Measurements from ENCODE around the gene CERS6.
"Not testable (repeated sequence)": the region's sequence is repeated elsewhere in the genome, so short reads cannot be mapped to it uniquely, and the experiment has no call there.

CERS6 gene

DNA sequence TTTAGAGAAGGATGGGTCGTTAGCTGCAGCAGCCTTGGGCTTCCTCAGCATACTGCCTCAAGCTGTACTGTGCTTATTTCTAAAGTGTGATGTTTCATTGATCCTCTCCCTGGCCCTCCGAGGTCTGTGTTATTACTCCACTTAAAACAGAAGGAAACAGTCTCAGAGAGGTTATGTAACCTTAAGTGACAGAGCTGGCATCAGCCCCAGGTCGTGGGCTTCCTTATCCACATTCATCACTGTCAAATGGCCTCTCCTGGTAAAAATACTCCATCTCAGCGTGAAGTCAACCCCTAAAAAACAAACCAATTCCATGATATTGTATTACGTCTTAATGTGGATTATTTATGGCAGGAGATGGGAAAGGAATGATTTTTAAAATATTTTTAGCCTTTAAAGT is 193.0 kb downstream of the CERS6 start:
- DNase-seq: peak; percentile 29 to 46 (median 41)

DNA sequence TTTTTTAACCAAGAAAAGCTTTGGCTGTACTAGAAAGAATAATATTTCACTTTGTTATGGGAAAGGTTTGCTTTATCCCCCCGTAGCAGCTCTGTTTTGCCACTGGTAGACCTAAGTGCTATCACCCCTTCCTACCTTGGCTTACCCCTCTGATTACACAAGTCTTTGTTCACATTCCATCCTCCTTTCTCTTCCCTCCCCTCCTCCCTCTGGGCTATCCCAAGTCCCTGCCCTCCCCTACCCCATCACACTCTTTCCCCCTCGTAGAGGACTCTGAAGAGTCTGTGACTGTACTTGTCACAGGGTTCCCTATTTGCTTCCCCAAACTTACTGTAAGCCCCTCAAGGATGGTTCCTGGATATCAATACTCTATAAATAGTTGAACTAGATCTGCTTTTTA is 193.5 kb downstream of the CERS6 start:
- no peak for DNase-seq

DNA sequence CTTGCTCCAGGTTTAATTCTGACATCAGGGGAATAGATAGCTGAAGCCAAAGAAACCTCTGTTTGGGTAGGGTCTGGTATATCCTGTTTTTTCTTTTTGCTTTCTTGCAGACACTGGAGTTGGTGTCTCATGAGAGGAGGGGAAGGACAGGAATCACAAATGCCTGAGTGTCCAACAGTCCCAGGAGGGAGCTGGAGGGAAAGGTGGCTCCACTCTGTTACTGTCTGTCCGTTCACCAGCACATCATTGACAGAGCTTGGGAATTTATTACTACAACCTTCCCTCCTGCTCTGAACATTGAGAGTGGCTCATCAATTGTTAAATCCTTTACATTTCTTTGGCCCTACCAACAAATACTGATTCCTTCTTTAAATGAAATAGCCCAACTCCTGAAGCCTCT is 194.1 kb downstream of the CERS6 start:
- no peak for DNase-seq

DNA sequence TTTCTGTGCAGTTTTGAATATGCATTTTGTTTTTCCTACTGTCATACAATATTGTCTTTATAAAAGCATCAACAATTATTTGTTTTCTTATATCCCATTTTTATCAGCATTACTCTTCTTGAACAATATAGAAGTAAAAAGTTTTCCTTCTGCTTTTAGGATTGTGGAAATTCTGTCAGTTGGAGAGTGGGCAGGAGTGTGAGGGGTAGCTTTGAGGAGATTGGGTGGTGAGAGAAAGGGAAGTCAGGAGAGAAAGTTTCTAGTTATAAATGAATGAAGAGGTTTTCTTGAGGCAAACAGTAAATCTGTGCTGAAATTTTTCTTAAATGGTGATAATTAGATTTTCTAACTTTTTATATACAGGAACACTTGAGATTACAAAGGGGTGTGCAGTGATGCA is 194.7 kb downstream of the CERS6 start:
- DNase-seq: peak; percentile 42 to 63 (median 51)

DNA sequence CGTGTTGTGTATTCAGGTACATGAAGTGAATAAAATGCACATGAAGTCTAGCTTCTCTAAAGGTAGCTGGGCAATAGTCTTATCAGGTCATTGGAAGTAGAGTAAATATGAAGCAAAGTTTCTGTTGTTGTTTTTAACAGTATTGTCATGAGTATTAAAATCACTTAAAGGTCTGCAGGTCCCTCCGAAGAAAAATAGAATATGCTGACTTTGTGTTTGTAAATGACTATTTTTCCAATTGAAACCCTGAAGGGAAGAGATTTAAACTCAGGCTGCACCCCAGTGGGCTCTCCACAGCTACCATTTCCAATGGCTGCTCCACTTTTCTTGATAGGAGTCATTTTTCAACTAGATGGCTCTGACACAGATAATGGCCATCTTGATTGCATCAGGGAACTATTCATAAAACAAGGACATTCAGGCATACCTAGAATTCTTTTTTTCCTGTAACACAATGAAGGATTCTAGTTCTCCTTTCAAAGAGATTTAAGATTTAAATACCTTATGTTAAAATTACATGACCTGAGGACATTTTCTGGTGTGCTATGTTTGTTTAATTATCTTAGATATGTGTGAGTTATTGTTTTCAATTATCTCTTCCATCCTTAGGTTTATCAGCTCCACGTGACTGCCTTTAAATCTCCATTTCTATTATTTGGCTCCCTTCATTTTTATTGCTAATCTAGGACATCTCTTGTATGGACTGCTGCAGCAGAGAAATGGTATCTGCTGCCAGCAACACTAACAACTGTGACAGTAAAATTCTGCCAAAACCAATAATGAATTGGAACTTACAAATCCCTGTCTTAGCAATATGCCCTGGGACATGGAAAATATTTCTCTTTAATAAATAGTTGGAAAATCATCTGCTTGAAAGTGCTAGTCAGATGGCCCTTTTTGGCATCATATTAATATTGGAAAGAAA is 197.2 kb downstream of the CERS6 start:
- no peak for DNase-seq

DNA sequence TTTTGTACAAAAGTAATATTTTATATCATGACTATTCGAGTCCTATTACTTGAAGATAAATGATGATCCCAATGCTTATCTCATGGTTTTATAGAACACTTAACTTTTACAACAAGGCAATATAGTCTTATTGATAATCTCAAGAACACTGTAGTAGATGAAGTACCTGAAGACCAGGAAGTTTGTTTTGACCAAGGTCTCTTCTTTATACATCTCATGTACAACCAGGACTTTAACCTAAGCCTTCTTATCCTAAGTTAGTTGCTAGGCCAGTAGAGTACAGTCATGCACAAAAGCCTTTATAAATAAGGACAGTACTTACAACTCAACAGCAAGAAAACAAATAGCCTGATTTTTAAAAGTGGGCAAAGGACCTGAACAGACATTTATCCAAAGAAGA is 198.6 kb downstream of the CERS6 start:
- DNase-seq: no peak

DNA sequence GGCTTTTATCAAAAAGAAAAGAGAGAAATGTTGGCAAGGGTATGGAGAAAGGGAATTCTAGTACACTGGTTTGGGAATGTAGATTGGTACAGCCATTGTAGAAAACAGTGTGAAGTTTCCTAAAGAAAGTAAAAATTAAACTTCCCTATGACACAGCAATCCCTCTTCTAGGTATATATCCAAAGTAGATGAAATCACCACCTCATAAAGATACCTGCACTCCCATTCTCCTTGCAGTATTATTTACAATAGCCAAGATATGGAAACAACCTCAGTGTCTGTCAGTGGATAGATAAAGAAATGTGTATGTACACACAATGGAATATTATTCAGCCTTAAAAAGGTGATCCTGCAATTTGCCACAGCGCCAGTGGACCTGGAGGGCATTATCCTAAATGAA is 199.1 kb downstream of the CERS6 start:
- DNase-seq: no peak

DNA sequence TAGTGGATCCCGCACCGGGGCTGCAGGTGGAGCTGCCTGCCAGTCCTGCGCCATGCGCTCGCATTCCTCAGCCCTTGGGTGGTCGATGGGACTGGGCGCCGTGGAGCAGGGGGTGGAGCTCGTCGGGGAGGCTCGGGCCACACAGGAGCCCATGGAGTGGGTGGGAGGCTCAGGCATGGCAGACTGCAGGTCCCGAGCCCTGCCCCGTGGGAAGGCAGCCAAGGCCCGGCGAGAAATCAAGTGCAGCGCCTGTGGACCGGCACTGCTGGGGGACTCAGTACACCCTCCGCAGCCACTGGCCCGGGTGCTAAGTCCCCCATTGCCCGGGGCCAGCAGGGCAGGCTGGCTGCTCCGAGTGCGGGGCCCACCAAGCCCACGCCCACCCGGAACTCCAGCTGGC is 201.3 kb downstream of the CERS6 start:
- DNase-seq: not testable (repeated sequence)

DNA sequence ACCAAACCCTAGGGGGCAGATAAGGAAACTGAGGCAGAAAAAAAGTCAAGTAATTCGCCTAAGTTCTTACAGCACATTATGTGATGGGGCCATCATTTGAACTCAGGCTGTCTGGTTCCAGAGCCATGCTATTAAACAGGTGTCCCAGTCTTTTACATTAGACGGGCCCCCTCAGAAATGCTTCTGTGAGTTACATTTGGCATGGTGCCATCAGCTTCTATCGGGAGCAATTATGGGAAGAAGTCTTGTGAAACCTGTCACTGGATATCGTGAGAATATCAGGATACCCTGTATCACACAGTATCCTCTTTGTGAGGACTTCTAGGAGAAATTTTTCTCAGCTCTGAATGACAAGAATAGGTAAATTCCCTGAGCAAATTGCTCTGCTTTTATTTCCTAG is 202.6 kb downstream of the CERS6 start:
- DNase-seq: no peak

DNA sequence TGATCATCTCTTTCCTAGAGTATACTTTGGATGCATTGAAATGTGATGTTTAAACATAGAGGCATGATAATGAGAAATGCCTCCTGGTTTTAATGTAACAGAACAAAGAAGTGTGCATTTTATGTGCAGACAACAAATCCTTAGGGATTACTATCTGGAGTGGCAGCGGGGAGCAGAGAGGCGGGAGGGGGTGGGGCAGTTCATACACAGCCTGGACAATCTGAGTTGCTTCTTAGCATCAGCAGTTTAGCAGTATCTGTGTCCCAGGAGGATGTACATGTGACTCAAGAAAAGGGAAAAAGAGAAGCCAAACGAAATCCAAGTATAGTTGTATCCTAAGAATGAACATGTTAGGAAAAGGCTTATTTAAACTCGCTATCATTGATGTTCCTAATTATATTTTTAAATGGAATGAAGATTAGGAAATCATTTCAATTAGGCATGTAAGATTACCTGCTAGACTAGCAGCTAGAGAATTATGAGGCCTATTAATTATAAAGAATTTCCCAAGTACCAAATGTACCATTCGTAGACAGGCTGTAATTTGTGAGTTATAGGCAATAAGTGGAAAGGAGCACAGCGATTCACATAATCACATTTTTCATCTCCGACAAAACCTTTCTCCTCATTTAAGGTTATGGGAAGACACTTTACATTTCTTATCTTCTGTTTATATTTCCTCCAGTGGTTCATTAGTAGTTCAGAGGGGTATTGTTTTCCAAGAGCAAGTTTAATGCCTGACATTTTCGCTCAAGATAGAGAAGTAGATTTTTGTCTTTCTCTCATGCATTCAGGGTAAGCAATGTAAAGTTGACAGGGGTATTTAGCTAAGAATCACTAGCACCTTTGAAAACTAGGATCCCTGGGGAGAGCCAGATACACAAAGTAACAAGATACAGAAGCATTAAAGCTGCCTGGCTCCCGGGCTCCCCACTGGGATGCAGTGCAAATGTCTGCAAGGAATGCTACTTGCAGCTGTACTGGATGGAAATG is 205.1 kb downstream of the CERS6 start:
- no peak for DNase-seq

DNA sequence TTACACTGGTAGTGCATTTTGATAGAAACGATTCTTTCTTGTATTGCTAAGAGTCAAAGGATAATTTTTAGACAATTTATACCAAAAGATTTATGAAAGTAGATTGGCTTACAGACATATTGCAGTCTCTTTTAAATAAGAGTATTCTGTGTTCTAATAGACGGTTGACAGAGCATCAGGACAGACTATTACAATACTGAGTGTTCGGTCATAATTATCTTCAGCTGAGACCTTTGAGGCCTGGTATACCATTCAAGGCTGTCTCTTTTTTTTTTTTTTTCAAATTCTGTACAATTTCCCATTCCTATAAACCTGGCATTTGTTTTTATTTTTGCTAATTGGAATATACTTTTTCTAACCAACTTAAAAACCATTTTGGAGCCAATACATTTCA is 205.8 kb downstream of the CERS6 start:
- DNase-seq: no peak

DNA sequence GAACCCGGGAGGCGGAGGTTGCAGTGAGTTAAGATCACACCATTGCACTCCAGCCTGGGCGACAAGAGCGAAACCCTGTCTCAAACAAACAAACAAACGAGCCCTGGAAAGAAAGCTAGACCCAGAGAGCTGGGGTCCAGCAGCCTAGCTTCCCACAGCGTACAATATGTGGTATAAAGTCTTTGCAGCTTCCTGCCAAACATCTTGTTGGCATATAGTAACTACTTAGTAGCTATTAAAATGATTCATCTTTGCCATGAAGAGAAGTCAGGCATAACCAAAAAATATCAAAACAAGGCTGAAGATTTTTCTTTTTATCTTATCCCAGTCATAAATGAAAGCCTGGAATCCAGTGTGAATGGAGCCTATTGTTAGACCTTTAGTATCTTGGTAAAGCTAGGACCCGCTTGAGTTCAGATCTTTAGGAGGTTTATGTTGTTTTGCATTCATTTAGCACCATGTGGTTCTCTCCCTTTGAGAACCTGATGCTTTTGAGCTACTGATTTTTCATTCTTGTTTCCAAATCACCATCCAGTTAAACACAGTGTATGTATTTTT is 206.7 kb downstream of the CERS6 start:
- no peak for DNase-seq

DNA sequence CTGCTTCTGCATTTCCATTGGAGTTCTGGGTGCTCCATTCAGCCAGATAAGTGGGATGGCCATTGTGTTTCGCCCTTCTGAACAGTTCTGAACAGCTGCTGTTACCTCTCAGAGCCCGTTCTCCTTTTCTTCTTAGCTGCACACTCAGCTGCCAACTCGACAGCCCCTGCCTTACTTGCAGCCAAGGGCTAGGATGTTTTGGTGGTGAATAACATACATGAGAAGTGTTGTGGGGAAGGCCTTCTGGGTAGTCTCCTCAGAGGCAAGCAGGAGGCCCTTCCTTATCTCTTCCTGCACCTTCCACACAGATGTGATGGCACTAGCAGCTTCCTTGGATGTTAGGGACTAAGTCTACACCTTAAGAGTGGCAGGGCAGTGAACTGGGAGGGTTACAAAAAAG is 207.9 kb downstream of the CERS6 start:
- no peak for DNase-seq

DNA sequence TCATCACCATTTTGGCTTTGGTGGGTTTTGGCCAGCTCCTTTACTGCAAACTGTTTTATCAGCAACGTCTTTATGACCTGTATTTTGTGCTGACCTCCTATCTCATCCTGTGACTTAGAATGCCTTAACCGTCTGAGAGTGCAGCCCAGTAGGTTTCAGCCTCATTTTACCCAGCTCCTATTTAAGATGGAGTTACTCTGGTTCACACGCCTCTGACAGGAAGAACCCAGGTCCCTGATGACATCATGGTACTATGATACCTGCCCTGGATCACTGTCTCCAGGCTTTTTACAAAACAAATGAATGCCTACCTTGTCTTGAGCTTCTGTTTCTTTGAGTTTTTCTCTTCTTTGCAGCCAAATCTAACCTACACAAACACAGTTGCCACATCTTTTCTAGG is 208.6 kb downstream of the CERS6 start:
- not testable (repeated sequence) for DNase-seq

DNA sequence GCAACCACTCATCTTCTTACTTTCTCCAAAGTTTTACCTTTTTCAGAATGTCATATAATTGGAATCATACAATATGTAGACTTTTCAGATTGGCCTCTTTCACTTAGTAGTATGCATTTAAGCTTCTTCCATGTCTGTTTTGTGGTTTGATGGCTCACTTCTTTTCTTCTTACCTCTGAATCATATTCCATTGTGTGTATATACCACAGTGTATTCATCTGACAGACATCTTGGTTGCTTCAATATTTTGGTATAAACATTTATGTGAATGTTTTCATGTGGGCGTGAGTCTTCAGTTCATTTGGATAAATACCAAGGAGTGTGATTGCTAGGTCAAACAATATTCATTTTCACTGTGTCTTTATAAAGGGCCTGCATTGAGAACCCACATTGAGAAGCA is 210.3 kb downstream of the CERS6 start:
- DNase-seq: no peak

DNA sequence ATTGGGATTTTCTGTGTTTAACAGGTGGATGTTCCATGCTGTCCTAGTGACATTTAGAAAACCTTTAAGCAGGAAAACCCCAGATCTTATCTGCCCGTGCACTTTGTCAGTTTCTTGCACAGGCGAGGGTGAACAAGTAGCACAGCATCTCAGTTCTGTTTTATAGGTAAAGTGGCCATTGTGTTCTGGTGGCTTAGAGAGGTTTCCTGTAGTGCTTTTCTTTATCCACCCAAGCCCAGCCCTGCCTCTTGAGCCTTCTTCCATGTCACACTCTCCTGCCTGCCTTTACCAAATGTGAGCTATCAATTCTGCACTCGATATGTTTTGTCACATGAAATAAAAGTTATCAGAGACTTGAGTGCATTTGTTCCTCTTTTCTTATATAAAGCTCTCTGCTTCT is 211.1 kb downstream of the CERS6 start:
- DNase-seq: no peak

DNA sequence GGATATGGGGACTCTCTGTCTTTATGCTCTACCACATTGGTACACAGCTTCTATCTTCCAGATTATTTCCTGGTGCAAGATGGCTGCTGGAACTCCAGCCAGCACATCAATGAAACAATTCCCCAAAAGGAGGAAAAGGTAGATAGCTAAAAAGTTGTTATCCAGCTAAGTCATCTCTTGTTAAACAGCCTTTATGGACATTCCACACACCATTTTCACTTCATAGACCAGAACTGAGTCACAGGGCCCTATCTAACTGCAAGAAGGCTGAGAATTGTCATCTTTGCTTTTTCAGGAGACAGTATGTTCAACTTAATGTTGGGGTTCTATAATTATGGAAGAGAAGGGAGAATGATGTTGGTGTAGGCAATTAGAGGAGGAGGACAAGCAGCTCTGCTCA is 213.1 kb downstream of the CERS6 start:
- no peak for DNase-seq

DNA sequence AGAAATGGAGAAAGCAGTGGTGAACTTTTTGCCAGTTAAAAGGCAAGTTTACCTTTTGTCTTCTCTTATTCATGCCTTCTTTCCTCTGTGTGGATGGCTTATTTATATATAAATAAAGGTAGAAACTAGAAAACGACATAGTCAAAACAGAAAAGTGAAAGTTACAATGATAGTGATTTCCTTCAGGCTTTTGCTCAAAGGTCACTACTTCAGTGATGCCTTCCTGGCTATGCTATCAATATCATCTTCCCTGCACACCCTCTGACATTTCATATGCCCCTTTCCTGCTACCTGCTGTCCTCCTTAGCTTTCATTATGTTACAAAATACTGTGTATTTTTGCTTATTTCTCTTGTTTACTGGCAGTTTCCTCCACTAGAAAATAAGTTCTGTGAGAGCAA is 214.4 kb downstream of the CERS6 start:
- DNase-seq: no peak

DNA sequence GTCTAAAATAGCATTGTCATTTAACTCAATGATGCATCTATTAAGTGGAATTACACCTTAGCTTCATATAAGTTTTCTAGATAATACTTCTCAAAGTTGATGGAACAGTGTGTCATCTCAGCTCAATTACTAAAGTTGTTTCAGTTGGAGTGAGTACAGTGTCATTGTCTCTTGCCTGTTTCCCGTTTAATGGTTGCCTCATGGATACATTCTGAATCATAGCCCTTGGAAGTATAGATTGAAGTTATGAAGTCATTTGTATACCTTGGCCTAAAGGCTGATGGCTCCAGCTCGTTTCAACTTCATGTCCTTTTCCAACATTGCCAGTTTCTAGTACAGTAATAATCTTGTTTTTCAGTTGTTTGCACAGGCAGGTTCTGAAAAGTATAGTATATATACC is 215.9 kb downstream of the CERS6 start:
- peak in 2 of 3 donors; percentile 8 to 20 for DNase-seq

DNA sequence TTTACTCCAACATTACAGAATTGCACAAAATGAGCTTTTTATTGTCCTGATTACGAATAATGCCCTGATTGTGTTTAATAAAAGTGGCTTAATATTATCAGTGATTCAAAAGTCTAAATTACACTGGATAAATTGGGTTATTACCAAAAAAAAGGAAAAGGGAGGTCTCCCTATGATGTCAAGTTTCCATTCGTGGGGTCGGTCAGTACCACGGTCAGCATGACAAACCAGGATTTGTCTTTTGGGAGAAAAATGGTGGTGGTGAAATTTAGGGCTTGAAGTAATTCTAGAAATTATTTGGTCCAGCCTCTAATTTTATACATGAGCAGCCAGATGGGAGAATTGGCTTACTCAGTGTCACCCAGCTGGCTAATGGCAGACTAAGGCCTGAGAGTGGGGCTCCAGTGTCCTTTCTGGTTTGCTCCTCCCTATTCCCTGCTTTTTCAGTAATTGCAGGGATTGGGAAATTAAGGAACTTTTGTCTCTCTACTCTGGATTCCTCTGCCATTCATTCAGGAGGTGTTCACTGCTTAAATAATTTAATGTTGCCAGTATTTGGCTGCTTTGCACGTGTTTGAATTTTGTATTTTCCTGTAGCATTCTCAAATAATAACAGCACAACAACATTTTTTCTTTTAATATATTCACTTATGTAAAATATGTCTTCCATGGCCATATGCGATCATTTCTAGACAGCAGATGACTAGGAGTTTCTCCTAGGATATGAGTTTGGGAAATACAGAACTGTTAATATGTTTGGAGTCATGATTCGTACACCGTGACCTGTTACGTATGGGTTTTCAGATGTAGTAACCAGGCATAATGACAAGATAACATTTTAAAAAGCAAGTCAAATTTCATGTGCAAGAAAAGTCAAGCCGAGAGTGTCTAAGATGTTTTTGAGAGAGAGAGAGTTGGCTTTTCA is 217.5 kb downstream of the CERS6 start:
- no peak for DNase-seq

DNA sequence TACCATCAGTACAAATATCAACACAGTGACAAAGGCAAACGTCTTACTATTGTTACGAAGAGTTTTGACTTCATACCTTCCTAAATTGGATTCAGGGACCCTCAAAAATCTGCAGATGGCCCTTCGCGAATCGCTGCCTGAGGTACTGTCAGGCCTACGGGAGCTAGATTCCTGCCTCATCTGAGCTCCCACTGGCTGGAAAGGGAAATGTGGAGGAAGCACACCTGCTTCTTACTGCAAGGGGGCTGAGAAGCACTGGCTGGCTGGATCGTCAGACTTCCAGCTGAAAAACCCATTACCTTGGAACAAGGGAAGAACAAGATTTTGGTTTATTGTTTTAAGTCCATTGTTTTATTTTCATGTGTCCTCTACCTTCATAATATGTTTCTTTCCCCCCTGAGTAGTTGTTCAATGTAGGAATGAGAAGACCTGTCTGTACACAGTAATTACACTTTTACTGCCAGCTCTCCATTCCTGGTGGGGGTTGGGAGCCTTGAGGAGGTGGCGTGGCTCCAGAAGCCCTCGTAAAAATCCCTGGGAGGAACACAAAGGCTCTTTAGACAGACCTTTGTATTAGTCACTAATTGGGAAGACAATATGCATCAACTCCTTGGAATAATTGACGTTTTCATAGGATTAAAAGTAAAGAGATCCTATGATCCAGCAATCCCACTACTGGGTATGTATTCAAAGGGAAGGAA is 222.2 kb downstream of the CERS6 start:
- no peak for DNase-seq

DNA sequence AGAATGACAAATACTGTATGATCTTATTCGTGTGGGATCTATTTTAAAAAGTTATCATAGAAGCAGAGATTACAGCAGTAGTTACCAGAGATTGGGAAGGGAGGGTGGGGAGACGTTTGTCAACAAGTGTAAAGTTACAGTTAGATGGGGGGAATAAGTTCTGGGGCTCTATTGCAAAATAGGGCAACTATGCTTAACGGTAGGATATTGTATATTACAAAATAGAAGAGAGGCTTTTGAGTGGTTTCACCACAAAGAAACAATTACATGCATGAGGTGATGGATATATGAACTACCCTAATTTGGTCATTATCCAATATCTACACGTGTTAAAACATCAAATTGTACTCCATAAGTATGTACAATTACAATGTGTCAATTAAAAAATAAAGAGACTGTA is 223.0 kb downstream of the CERS6 start:
- DNase-seq: no peak
